Measurements from ENCODE around the gene CENPC.
"Not testable (repeated sequence)": the region's sequence is repeated elsewhere in the genome, so short reads cannot be mapped to it uniquely, and the experiment has no call there.

The CENPC gene

DNA sequence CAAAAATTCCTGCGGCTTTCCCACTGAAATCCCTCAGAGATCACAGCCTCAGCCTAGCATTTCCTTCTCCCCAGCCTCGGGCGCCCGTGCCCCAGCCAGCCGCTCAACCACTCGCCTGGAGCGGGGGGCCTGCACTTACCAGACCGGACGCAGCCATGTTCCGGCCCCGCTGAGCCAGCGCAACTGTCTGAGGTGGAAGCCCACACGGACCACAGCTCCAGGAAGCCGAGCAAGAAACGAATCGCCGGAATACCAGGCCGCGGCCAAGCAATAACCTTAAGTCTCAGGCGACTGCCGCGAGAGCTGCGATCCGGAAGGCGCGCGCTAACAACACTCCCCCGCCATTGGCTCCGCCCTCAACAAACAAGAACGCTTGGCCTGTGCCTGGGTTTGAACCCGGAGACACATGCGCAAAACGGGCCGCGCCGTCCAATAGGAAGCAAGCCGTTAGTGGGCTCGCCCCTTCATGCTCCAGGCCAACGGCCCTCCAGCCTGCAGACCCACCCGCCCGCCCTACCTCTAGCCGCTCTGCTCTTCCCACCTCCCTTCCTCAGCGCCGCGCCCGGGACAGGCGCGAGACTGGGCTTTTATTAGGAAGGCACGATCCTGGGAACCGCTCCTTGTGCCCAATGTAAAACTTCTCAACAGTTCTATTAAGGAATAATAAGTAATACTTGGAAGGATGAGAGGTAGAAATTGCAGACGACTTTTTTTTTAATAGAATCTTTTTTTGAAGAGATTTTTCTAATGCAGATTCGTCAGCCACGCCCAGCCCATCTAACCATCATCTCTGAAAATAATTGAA lies at the start of gene CENPC:
Gene CENPC, minus strand, starts transcription at position 305 of the 805 bp plus-strand sequence. Its CDS starts 148 bp downstream, at position 157.
- DNase-seq (ENCODE audit: low read depth): peak; percentile 82

- no peak for DNase-seq (ENCODE audit: low read depth)
These were observed 48.5 kb upstream of the CENPC start for GRCh38 chr4:67593741-67594175.

DNA sequence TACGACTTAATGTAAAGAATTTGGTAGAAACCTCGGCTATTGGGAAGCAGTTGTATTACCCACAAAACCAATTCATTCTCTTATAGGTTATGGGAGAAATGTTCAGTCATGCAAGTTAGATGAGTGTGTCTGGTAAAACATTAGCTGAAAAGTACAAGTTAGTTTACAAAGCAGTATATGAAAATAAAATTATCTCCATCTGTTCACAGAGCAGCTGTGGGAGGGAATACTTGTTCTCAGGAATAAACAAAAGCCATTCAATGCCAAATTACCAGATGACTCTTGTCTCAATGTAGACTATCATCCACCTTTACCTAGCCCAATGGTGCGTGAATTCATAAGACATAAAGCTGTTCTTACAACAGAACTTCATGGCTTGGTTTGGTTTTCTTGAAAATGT lies 41.9 kb upstream of the CENPC start:
- no peak for DNase-seq (ENCODE audit: low read depth)

GRCh38 chr4:67584496-67584895 lies 39.2 kb upstream of the CENPC start:
- DNase-seq (ENCODE audit: low read depth): no peak

DNA sequence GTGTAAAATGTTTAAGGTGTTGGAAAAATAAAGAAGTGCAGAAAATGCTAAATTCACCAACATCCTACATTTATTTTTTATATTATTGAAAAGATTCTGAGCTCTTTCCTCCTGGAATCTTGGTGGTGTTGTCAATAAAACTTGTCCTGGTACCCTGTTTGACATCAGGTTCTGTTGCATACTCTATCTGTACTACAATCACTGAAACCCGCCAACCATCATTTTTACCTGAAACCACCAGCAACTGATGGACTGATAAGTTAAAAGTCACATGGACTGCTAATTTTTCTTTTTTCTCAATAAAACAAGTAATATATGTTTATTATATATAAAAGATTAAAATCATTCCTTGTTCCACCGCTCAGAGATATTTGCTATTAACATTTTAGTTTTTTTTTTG lies 36.6 kb upstream of the CENPC start:
- no peak for DNase-seq (ENCODE audit: low read depth)

DNA sequence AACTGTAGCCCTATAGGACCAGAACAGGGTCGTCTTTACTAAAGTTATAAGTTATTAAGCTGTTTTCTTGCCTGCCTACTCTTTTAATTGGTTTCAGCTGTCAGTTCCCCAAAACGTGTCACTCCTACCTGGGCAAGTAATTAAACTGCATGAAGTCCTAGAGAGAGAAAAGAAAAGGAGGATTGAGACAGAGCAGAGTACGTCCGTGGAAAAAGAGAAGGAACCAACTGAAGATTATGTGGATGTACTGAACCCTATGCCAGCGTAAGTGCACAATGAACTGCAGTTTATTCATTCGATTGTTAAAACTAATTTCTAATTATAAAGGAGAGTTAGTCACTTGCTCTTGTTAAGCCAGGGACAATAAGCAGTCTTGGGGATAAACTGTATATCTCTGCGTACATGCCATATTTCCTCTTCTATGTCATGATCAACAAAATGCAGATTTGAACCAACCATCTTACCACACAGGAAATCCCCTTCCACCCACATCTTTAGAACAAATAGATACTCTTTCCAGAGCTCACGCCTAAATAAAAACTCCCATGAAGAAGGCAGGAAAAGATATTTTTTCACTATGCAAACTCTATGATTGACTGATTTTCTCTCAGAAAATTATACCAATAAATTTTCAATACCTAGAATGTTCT lies 36.0 kb upstream of the CENPC start:
- no peak for DNase-seq (ENCODE audit: low read depth)

- no peak for DNase-seq (ENCODE audit: low read depth)
These were observed 35.3 kb upstream of the CENPC start for GRCh38 chr4:67580577-67580976.

DNA sequence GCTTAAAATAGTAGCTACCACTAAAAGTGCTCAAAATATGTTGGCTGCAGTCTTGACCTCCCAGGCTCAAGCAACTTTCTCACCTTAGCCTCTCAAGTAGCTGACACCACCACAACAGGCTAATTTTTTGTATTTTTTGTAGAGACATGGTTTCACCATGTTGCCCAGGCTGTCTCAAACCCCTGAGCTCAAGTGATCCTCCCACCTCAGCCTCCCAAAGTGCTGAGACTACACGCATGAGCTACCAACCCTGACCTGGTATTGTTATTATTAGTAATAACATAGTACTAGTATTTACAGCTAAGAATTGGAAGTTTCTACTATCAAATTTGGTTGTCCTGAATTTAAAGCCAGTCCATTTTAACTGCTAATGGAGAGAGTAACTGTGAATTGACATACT lies 31.2 kb upstream of the CENPC start:
- no peak for DNase-seq (ENCODE audit: low read depth)

DNA sequence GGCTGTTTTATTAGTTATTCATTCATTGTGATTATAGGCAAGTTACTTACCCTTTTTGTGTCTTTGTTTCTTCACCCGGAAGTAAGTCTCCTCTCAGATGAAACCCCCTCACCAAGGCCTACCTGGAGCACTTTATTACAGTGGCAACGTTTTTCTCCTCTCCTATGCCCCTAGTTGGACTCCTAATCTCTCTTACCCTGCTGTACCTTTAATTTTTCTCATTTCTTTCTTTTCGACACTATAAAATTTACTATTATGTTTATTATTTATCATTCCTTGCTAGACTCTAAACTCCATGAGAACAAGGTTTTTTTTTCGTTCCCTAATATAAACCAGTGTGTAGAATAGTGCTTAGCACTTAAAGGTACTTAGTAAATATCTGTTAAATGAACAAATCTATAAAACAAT lies 30.8 kb upstream of the CENPC start:
- no peak for DNase-seq (ENCODE audit: low read depth)

- DNase-seq (ENCODE audit: low read depth): no peak
These were observed 30.1 kb upstream of the CENPC start for GRCh38 chr4:67575232-67576058.

- no peak for DNase-seq (ENCODE audit: low read depth)
These were observed 27.9 kb upstream of the CENPC start for GRCh38 chr4:67573193-67573592.

DNA sequence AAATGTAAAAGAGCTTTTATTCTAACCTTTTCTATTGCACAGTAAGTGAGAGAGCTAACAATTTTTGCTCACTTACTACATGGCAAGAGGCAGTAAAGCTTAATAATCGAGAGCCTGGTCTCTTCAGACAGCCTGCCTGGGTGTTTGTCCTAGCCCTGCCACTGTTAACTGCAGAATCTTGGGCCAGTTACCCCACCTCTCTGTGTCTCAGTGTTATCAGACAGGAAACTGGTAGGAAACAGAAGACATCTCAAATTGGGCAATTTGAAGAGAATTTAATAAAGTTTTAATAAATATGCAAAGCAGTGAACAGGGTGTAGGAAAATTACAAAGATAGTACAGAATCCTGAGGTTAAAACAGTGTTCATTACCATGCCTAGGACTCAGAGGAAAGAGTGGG lies 26.7 kb upstream of the CENPC start:
- no peak for DNase-seq (ENCODE audit: low read depth)

- no peak for DNase-seq (ENCODE audit: low read depth)
These were observed 25.2 kb upstream of the CENPC start for GRCh38 chr4:67570537-67570936.

- no peak for DNase-seq (ENCODE audit: low read depth)
These were observed 23.5 kb upstream of the CENPC start for GRCh38 chr4:67568820-67569219.

DNA sequence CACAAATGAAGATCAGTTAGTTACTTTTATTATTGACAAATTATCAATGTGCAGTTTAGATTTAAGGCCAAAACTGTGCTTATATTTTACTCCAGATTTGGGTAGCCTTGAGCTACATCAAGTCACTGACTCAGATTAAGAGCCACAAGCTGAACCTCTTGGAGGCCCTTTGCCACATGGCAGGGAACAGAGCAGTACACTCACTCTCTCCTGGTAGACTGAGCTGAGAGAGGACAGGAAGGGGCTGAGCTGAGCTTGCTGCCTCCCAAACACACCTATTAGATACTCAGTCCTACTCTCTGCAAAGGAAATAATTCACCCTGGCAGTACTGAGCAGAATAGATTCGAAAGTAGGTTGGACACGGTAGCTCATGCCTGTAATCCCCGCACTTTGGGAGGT lies 21.0 kb upstream of the CENPC start:
- no peak for DNase-seq (ENCODE audit: low read depth)

- DNase-seq (ENCODE audit: low read depth): no peak
These were observed 20.0 kb upstream of the CENPC start for GRCh38 chr4:67565284-67565683.

DNA sequence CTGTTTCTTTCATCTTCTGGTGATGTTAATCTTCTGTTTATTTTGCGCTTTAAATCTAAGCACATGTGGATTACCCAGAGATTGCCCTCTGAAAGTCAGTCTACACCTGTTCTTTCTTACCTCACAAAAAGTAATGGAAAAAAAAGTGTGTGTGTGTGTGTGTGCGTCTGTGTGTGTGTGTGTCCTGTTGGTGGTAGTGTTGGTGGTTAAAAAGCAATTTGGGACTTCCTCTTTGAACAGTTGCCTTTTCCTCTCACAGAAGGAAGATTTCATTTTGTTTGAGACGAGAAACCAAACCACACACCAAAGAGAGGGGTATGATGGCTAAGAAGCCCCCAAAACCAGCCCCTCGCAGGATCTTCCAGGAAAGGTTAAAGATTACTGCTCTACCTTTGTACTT lies 13.2 kb upstream of the CENPC start, which contains the start of gene STAP1:
Gene STAP1, plus strand, starts transcription at position 235 of the 400 bp plus-strand sequence. Its CDS starts 83 bp downstream, at position 318.
- no peak for DNase-seq (ENCODE audit: low read depth)

GRCh38 chr4:67556436-67556835 lies 11.1 kb upstream of the CENPC start:
- DNase-seq (ENCODE audit: low read depth): no peak

GRCh38 chr4:67555447-67555846 lies 10.1 kb upstream of the CENPC start:
- no peak for DNase-seq (ENCODE audit: low read depth)

GRCh38 chr4:67554096-67554495 lies 8.8 kb upstream of the CENPC start:
- DNase-seq (ENCODE audit: low read depth): no peak

GRCh38 chr4:67552146-67552792 lies 7.0 kb upstream of the CENPC start:
- not testable (repeated sequence) for DNase-seq (ENCODE audit: low read depth)

- no peak for DNase-seq (ENCODE audit: low read depth)
These were observed 5.6 kb upstream of the CENPC start for GRCh38 chr4:67550857-67551256.

Data from activated T-helper 1 cell treated with Interleukin-2 at 50 U/mL for 16 hours (primary cell).